GM21367 (cell line): ENCODE results near the gene ITCH.
"Not testable (repeated sequence)": the region's sequence is repeated elsewhere in the genome, so short reads cannot be mapped to it uniquely, and the experiment has no call there.

ENCODE experiments used
- ATAC-seq: cut with Tn5 transposase; IDR thresholded peaks from one replicate; pipeline ENCODE4 v1.9.1; 2021; ENCODE audit not compliant: unreplicated experiment

ITCH gene

DNA sequence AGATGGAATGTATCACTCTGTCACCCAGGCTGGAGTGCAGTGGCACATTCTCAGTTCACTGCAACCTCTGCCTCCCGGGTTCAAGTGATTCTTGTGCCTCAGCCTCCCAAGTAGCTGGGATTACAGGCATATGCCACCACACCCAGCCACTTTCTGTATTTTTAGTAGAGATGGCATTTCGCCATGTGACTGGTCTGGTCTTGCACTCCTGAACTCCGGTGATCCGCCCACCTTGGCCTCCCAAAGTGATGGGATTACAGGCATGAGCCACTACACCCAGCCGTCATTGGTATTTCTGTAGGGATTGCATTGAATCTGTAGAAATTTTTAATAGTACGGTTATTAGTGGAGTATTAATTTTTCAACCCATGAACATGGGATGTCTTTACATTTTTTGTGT lies 134.5 kb downstream of the ITCH start:
- ATAC-seq: not testable (repeated sequence)

DNA sequence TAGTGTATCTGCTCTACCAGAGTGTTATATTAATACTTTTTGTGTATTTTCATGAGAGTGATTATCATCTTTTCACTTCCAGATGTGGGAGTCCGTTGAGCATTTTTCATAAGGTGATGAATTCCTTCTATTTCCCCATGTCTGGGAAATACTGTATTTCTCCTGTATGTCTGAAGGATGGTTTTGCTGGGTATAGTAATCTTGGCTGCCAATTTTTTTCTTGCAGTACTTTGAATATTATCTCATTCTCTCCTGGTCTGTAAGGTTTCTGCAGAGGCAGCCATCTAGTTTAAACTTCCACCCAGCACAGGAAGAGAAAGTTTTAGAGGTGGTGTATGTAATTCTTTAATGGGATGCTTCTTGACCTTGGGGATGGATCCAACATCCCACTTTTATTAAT lies 137.8 kb downstream of the ITCH start:
- ATAC-seq: no peak

DNA sequence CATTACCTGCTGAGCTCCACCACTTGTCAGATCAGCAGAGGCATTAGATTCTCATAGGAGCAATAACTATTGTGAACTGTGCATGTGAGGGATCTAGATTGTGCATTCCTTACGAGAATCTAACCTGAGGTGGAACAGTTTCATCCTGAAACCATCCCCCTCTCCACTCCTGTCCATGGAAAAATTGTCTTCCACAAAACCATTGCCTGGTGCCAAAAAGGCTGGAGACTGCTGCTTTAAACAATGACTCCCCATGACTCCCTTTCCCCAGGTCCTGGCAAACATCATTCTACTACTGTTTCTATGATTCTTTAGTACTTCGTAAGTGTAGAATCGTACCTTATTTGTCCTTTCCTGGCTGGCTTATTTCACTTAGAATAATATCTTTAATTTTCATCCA lies 143.4 kb downstream of the ITCH start:
- no peak for ATAC-seq

DNA sequence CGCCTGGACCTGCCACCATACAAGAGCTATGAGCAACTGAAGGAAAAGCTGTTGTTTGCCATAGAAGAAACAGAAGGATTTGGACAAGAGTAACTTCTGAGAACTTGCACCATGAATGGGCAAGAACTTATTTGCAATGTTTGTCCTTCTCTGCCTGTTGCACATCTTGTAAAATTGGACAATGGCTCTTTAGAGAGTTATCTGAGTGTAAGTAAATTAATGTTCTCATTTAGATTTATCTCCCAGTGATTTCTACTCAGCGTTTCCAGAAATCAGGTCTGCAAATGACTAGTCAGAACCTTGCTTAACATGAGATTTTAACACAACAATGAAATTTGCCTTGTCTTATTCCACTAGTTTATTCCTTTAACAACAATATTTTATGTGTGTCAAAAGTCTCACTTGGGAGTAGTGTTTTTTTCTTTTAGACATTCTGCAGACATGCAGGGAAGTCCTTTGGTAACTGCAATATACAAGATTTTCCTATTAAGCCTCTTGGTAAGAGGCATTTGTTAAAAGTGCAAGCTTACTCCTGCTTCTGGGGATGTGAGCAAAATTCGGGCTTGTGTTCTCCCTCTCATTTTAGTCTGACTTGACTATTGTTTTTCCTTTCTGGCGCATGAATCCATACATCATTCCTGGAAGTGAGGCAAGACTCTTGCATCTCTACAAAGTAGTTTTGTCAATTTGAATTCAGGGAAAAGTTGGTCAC lies 144.8 kb downstream of the ITCH start:
- ATAC-seq: no peak

DNA sequence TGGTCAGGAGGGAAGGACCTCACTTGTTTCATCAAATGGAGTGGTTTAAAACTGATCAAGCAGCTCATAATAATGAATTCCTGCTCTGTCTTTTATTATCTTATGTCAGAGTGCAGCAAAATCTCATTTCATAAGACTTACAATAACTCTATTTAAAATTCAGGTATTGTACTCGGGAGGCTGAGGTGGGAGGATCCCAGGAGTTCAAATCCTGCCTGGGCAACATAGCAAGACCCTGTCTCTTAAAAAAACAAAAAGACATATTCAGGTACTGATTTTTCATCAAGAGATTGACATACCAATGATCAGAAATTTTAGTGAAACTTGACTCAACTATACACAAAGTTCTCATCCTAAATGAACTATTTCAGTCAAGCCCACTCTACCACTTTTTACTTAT lies 147.5 kb downstream of the ITCH start:
- no peak for ATAC-seq

DNA sequence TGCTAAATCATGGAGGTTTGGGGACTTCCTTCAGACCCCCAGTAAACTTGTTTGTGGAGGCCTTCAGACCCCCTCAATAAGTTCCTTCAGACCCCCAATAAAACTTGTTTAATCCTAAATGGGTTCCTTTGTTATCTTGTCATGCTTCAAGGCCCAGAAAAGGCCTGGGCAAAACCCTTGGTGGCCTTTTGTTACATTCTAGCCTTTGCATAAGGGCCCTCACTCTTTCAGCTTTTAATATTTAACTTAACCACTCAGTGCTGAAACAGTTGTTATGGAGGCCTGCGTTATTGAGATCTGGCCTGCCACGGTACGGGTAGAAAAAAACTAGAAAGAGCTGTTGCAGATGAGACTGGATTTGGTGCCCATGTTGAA lies 148.8 kb downstream of the ITCH start:
- ATAC-seq: no peak

DNA sequence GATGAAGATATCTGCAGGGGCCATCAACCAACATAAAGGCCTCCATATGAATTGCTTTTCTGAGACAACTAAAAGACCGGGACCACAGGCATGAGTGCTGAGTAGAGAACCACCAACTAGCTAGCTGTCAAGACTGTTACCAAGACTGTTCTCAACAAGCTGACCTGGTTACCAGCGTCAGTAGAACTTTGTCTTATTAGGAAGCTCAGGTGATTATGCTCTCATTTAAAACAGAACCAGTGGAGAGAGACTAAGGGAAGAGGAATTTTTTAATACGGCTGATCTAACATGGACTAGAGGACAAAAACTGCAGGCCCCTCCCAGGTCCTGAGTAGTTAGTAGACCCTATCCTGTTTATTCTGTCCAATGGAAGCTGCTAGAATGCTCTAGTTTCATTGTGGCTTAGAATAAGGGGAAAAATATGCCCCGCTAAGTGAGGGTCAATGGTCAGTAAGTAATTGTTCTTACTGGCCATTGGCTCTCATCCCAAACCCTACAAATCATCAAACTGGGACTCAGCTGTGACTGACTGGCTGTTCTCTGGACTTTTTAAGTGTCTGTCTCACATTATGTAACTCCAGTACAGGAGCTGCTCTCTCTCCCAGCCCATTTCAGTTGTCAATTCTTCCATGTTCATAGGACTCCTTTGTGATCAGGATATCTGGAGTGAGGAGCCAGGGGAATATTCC lies 149.3 kb downstream of the ITCH start:
- no peak for ATAC-seq

DNA sequence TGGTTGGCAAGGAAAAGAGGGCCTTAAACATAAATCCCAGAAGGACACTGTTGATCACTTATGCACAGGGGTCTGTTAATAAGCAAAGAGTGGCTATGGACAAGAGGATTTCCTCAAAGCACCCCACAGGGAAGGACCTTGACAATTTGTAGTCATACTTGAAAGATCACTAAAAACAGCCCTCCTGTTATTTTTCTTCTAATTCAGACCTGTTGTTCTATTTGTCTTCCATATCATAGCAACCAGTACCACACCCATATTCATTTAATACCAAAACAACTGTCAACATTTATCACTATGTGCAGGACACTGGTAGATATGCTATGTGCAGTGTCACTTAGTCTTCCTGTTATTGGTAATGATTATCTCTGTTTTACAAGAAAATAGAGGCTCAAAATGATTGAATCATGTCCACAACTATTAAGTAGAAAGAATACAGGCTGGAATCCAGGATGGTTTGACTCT lies 149.9 kb downstream of the ITCH start:
- no peak for ATAC-seq

DNA sequence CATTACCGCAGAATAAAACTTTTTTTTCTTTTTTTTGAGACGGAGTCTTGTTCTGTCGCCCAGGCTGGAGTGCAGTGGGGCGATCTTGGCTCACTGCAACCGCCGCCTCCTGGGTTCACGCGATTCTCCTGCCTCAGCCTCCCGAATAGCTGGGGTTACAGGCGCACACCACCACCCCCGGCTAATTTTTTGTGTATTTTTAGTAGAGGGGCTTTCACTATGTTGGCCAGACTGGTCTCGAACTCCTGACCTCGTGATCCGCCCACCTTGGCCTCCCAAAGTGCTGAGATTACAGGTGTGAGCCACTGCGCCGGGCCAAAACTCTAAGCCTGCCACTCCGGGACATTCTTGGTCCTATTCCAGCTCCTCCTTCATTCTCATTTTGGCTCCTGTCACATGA lies 151.0 kb downstream of the ITCH start:
- ATAC-seq: not testable (repeated sequence)

DNA sequence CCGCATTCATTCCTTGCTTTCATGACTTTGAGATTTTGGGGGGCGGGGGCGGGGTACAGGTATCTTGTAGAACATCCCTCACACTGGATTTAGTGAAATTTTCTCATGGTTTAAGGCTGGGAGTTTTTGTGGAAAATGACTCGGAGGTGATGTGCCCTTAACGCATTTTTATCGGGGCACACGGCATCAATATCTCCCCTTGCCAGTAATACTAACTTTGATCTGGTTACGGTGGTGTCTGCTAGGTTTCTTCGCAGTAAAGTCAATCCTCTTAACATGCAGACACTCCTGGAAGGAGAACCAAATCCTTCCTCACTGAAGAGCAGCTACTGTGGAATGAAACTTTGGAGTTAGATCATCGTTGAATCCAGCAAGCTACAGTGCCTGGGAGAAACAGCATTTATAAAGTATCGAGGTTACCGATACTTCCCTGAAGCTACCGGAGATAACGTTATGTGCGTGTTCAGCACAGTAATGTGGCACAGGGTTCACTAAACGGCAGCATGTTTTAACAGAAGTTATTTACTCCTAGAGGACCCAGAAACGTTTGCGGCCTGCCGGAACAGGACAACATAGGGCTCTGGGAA lies 151.9 kb downstream of the ITCH start:
- no peak for ATAC-seq

DNA sequence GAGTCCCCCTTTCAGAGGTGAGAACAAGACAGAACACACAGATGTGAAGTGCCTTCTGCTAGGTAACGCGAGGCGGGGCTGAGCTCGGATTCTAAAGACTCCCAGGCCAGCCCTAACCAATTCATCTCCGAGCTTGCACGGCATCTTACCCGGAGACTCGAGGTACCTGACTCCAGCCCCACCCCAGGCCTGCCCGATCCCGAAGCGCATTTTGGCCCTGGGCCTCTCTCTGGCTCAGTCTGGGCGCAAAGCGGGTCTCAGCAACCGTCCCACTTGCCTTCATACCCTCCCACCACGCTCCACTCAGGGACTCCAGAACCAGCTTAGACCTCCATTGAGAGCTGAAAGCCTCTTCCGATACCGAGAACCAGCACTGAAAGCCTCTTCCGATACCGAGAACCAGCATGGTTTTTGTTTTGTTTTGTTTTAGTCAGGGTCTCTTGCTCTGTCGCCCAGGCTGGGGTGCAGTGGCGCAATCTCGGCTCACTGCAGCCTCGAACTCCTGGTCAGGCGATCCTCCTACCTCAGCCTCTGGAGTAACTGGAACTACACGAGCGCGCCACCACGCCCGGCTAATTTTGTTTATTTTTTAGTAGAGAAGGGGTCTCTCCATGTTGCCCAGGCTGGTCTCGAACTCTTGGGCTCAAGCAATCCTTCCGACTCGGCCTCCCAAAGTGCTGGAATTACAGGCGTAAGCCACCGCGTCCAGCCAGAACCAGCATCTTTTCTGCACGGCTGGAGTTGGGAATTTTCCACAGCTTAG lies 152.6 kb downstream of the ITCH start:
- ATAC-seq: peak; percentile 44

DNA sequence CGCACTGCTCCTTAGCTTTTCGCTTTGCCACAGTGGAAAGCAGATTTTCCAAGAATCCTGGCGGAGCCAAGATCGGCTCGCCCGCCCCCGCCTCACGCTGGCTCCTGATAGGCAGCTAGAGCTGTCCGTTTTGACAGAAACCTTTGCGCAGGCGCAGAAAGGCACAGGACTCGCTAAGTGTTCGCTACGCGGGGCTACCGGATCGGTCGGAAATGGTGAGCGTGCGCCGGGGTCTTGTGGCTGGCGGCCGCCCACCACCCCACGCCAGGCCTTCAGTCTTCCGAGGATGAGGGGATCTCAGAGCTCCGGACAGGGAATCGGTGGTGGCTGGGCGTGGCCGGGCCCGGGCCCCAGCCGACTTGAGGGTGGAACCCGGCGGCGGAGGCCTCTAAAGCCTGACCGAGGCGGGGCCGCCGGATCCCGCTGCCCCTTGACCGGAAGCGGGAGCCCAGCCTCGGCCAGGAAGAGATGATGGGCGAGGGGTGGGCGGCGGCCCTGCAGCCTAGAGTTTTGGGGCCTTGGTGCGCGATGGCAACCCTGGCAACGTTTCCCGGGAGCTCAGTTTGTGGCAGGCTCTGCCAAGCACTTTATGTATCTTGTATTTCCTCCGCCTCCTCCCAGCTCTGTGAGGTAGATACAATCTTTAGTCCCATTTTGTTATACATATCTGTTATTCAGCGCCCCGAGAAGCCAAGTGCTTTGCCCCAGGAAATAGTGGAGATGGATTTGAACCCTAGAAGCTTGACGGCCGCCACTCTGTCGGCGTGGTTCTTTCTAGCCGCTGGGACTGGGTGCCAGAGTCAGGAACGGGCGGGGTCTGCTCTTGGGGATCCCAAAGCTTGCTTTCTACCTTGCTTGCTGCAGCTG lies 153.4 kb downstream of the ITCH start, which contains the start of gene DYNLRB1:
Gene DYNLRB1 (plus strand): TSS at position 176 of the 867 bp plus-strand sequence. CDS start 37 bp downstream, at position 213.
- ATAC-seq: peak; percentile 66

DNA sequence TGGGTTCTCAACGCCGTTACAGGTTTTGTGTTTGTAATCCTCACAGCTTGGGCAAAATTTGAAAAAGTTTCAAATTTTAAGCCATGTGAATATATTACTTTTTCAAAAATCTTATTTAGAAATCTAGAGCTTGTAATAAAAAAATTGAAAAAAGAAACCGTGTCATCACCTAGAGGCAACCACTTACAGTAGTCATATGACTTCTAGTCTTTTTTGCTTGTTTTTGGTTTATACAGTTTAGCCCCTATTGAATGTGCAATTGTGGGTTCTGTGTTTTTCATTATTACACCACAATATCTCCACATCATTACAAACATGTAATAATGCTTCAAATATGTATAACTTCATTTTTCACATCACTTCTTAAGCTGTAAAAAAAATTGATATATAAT lies 154.0 kb downstream of the ITCH start:
- no peak for ATAC-seq

DNA sequence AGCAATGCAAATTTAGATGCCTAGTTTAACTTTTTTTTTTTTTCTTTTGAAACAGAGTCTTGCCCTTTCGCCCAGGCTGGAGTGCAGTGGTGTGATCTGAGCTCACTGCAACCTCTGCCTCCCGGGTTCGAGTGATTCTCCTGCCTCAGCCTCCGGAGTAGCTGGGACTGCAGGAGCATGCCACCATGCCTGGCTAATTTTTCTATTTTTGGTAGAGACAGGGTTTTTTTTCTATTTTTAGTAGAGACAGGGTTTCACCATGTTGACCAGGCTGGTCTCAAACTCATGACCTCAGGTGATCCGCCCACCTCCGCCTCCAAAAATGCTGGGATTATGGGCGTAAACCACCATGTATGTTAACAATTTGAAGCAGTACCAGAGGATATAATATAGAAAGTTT lies 155.8 kb downstream of the ITCH start:
- ATAC-seq: not testable (repeated sequence)

DNA sequence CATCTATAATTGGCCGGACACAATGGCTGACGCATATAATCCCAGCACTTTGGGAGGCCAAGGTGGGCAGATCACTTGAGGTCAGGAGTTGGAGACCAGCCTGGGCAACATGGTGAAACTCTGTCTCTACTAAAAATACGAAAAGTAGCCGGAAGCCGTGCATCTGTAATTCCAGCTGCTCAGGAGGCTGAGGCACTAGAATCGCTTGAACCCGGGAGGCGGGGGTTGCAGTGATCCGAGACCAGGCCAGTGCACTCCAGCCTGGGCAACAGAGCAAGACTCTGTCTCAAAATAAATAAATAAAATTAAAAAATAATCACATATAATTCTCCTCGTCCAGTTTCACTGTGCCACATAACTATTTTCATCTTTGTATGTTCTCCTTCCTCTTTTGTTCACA lies 156.8 kb downstream of the ITCH start:
- ATAC-seq: not testable (repeated sequence)

DNA sequence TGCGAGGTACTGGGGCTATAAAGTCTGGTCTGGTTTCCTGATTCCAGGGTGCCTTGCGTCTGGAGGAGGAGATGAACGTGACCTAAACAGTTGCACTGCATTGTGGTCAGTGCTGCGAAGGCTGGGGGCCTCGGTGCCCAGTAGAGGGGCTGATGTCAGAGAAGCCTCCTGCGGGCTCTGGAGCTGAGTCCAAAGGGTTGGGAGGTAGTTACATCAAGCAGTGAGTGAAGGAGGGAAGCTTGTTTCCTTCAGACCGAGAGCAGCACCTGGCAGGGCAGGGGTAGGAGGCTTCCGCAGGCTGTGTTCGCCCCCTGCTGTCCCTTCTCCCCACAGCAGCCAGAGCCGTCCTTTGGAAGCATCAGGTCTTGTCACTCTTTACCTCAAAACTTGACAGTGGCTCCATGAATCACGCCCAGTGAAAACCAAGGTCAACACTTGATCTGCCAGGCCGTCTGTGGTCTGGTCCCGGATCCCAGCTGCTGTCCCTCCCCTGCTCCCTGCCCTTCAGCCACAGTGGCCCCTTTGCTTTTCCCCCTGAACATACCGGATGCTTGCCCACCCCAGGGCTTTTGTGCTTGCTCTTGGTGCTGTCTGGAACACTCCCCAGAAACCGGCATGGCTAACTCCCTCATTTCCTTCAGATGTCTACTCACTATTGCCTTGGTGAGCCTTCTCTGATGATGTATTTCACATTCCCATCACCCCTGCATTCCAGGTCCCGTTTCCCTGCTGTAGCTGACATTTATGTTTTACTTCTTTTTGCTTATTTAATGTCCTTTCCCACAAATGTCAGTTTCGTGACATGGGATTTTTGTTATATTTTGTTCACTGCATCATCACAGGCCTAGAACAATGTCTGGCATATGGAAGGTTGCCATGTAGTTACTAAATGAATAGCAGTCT lies 160.1 kb downstream of the ITCH start:
- ATAC-seq: no peak

DNA sequence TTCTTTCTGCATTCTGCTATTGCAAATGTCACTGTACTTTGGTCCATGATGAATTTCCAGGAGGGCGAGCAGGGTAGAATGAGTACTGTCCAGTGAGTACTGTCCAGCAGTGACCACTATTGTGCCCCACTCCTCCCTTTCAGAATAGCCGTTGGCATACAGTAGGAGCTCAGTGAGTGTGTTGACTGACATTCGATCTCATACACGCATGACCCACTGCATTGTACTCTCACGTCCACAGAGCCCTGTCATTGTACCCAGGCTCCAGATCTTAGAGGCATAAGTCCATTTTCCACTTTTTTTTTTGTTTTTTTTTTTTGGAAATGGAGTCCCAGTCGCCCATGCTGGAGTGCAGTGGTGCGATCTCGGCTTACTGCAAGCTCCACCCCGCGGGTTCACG lies 161.4 kb downstream of the ITCH start:
- ATAC-seq: no peak

DNA sequence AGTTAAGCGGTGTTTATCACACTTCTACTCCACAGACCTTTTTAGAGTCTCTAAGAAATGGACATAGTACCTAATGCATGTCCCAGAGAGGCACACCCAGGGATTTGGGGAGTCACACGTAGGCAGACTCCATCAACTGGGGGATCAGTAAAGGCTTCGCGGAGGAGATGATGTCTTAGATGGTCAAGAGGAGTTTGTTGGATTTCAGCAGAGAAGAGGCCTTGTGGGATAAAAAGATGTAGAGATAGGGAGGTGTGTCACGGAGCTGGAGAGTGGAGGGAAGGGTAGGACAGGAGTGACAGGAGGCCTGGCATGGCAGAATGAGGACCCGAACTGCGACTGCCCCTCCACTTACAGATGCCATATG lies 162.3 kb downstream of the ITCH start:
- ATAC-seq: no peak

DNA sequence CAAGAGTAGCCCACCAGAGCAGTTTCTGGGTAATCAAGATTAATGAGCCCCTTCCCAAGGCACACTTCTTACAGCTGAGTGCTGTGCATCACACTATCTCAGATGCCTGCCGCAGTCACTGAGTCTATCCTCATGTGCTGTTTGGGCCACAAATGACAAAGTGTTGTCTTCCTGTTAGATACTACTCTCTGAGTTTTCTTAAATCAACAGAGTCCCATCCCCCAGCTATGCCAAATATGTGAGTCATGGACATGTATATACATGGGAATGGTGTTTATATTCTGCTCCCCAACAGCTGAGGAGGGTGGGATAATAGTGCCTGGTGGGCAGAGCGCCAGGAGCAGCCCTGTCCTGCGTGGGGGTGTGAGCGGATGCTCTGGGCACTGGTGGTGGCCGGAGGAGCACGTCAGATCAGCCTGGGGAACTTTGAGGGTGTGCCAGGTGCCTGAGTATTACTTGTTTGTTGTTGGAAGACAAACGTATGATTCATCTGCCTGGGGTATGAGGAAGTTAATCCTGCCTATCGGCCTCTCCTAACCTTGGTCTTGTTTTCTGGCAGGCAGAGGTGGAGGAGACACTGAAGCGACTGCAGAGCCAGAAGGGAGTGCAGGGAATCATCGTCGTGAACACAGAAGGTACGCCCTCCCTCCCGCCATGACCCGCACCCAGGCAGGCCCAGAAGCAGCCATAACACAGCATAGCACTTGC lies 162.8 kb downstream of the ITCH start:
- ATAC-seq: no peak
